Measurements from ENCODE around the gene MYO5B. TPM values are rescaled to one million over a fixed set of nuclear protein-coding genes. Genes with fewer than 3 reads are reported as not detected.
A peak's percentile ranks its signal among the peaks of the same experiment; 100 is the strongest.
"Not testable (repeated sequence)": the region's sequence is repeated elsewhere in the genome, so short reads cannot be mapped to it uniquely, and the experiment has no call there.

The MYO5B gene
- total RNA-seq, 1 experiment from 2014 or later, result 25.0 TPM

DNA sequence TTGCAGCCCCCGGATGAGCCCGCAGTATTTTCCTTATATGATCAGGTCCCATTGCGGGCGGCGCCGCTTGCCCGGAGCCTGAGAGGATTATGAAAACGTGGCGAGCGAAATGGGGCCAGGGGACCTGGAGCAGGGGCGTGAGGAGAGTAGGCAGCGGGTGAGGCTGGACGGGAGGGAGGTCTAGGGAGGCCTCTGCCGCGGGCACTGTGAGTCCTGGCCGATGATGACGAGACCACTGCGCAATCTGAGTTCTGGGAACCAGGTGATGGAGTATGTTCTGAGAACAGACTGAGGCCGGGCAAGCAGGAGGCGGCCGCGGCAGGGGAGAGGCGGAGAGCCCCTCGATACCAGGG lies 380.8 kb downstream of the MYO5B start:
- peak; percentile 40 for DNase-seq (ENCODE audit: extremely low read depth, low read depth)

DNA sequence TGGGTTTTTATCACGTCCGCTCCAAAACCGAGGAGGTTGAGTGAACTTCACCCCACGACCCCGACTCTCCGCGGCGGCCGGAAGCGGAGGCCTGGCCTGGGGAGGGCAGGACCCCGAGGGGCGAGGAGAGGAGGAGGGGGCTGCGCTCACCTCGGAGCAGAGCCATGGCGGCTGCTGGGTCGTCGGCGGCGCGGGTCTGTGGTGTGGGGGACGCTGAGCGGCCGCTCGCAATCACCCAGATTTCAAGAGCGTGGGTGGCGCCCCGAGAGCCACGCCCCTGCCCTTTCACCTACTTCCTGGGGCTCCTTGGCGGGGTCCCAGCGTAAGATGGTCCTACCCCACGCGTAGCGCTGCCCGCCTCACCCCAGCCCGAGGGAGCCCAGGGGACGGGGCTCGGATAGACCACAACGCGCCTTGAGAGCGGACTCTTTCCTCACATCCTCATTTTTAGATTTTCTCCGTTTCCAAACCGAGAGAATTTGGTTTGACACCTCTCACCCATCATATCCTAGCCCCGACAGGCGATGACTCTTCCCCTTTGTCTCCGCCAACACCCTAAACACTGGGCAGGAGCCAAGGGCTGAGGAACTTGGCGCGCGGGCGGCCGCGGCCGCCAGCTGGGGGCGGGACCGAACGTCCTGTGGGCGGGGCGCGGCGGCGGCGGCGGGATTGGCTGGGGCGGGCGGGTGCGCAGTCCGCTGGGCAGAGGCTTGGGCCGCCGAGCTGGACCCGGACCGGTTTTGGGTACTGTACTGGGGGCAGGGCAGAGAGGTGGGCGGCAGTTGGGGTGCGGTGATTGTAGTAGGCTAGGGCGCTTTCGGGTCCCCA lies 381.4 kb downstream of the MYO5B start, which contains the start of gene ACAA2:
Gene ACAA2 (minus strand): TSS at position 215 of the 828 bp plus-strand sequence. CDS start 49 bp downstream, at position 166.
- peak; percentile 74 for DNase-seq (ENCODE audit: extremely low read depth, low read depth)

DNA sequence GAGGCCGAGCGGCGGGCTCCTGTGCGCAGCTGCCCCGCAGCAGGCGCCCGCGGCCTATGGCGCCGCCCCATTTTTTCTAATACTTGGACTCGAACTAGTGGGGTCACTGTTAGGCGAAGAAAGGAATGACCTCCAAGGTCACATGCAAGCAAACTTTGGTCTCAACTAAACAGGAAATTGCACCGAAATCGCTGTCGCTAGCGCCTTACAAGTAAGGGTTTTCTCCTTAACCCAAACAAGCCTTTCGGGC lies 382.0 kb downstream of the MYO5B start:
- DNase-seq (ENCODE audit: extremely low read depth, low read depth), result no peak

- DNase-seq (ENCODE audit: extremely low read depth, low read depth), result no peak
These were observed 382.5 kb downstream of the MYO5B start for GRCh38 chr18:49812286-49813068.

- DNase-seq (ENCODE audit: extremely low read depth, low read depth), result no peak
These were observed 383.6 kb downstream of the MYO5B start for GRCh38 chr18:49811151-49811938.

GRCh38 chr18:49808553-49809191 lies 386.3 kb downstream of the MYO5B start:
- not testable (repeated sequence) for DNase-seq (ENCODE audit: extremely low read depth, low read depth)

- DNase-seq (ENCODE audit: extremely low read depth, low read depth), result no peak
These were observed 390.9 kb downstream of the MYO5B start for GRCh38 chr18:49804096-49804495.

DNA sequence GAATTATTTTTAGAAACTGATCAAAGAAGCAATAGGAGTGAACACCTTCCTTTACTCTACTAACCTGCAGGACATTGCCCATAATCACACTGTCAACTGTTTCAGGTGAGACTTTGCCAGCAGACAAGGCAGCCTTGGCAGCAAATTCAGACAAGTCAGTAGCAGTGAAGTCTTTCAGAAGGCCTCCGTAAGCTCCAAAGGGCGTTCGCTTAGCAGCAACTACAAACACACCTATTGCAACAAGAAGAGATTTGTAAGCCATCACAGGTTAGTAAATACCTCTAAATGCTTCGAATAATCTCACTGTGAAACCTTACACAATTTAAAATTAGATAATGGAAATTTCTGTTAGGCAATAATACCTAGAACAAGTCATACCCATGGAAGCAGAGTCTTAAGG lies 392.3 kb downstream of the MYO5B start:
- no peak for DNase-seq (ENCODE audit: extremely low read depth, low read depth)

- DNase-seq (ENCODE audit: extremely low read depth, low read depth), result not testable (repeated sequence)
These were observed 394.5 kb downstream of the MYO5B start for GRCh38 chr18:49800491-49800890.

DNA sequence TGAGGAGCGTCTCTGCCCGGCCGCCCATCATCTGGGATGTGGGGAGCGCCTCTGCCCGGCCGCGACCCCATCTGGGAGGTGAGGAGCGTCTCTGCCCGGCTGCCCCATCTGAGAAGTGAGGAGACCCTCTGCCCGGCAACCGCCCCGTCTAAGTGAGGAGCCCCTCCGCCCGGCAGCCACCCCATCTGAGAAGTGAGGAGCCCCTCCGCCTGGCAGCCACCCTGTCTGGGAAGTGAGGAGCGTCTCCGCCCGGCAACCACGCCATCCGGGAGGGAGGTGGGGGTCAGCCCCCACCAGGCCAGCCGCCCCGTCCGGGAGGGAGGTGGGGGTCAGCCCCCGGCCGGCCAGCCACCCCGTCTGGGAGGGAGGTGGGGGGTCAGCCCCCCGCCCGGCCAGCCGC lies 395.1 kb downstream of the MYO5B start:
- DNase-seq (ENCODE audit: extremely low read depth, low read depth), result not testable (repeated sequence)

- DNase-seq (ENCODE audit: extremely low read depth, low read depth), result no peak
These were observed 396.9 kb downstream of the MYO5B start for GRCh38 chr18:49798001-49798400.

DNA sequence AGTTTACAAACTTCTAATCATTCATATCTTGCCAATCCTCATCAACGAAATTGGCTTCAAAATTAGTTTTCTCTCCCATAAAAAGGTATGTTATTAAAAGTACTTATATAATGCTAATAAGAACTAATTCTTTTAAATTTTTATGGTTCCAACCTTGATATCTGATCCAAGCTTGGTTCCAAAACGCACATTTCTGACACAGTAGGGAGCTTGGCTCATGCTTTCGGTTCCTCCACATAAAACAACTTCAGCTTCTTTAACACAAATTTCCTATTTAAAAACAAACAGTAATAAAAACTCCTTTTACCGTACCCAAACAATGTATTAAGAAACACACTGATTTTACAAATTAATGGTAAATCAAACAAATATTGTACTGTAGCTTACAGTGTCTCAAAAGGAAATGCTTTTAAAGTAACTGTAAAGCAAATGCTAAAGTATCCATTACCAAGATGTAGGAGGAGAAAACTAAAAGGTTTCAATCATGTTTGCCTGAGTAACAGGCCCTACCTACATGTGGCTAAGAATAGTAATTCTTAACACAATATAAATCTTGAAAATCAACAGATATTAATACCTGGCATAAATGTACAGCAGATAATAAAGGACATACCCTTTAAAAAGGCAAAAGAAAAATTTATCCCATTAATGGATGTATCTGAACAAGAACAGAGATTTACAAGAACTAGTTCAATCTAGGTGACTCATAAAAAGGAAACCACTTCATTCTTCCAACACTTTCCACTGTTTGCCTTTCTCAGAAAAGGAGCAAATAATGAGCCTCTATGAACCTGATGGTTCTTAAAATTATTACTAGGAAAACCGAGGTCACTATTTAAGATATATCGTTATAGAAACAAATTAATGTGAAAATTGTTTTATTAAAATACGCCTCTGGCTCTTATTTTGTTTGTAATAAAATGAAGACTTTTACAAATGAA lies 399.1 kb downstream of the MYO5B start:
- no peak for DNase-seq (ENCODE audit: extremely low read depth, low read depth)

GRCh38 chr18:49794743-49795142 lies 400.2 kb downstream of the MYO5B start:
- no peak for DNase-seq (ENCODE audit: extremely low read depth, low read depth)

GRCh38 chr18:49789560-49790134 lies 405.3 kb downstream of the MYO5B start:
- not testable (repeated sequence) for DNase-seq (ENCODE audit: extremely low read depth, low read depth)

DNA sequence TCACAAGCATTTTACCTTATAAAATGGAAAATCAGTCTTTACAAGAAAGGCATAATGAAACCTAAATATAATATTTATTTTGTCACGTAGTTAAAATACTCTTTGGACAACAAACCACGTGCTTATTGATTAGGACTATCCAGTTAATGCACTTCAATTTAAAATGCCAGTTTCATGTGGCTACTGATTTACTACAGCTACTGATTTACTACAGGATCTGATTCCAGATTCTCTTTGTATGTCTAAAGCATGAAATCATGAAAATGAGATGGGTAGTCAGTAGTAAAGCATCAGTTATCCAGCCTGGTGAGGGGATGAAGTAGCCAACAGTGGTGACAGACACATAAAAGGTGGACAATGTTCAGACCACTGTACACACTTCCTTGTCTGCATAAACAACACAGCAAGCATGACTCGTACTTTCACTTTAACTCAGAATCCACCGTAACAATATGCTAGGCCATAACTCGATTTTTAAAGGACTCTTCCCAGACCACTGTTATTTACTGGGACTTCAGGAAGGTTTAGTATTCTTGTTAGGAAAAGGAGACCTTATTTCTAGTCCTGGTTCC lies 406.5 kb downstream of the MYO5B start:
- DNase-seq (ENCODE audit: extremely low read depth, low read depth), result no peak

- no peak for DNase-seq (ENCODE audit: extremely low read depth, low read depth)
These were observed 408.8 kb downstream of the MYO5B start for GRCh38 chr18:49786019-49786720.

DNA sequence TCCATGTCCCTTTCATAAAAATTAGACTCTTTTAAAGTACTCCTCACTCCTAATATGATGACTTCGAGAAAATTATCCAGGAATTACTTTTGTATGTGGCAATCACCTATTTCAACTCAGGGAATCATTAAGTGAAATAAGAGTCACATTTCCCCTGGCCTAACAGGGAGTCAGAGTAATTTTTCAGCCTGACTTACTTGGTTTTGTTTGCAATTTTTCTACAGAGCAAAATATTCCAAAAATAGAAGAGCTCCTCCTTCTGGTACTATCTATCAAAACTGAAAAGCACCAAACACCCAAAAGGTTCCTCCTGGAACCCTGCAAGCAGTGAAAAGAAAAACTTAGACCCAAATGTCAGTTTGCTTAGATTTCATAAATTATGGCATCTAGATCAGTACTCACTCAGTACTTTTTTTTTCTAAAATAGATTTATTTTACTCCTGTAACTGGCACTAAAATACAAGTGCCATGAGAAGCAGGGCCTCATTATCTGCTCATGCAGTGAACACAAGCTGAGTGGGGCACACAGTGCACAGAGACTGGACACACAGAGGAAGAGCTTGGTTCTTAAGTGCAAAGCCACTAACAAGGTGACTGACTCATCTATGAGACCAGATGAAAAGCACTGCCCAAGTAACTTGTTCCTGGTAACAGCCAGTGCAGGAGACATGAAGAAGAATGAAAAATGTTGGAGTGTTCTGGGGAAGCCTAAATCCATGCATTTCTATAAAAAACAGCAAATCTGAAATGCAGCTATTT lies 410.3 kb downstream of the MYO5B start:
- DNase-seq (ENCODE audit: extremely low read depth, low read depth), result no peak

DNA sequence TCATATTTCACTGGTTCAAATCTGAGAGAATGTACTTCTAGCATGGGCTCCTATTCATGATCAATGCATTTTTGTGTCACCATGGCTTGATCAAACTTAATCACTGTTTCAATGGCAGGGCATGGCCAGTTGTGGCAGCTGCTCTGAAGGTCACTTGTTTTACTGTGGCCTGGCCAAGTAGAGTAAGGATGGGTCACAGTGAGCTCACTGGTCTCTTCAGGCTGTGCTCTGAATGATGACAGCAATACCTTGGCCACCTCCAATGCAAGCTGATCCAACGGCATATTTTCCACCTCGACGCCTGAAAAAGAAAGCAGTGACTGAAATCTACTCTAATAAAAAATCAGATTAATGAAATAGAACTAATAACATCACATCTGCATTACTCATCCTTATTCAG lies 411.3 kb downstream of the MYO5B start:
- not testable (repeated sequence) for DNase-seq (ENCODE audit: extremely low read depth, low read depth)
